ACC112 (cell line): ENCODE measurements around the gene IFT57.

ENCODE experiments used
- H2AFZ ChIP-seq: fragments of 200-600 bp; sonication (generic); one replicate; pipeline ENCODE4 v1.6.0; 2017; ENCODE audit warnings: antibody characterized with exemption, low read length; ENCODE audit not compliant: unreplicated experiment
- H3K27ac ChIP-seq: fragments of 200-600 bp; sonication (generic); 2 replicates; pipeline ENCODE4 v1.5.1; 2014; ENCODE audit warnings: low read depth, mild to moderate bottlenecking, antibody characterized with exemption, low read length, moderate library complexity
- H3K27me3 ChIP-seq: fragments of 200-600 bp; sonication (generic); 2 replicates; pipeline ENCODE4 v1.6.1; 2014; ENCODE audit warnings: mild to moderate bottlenecking, antibody characterized with exemption, low read length, moderate library complexity, mixed read lengths; ENCODE audit not compliant: insufficient read depth
- H3K36me3 ChIP-seq: fragments of 200-600 bp; sonication (generic); 2 replicates; pipeline ENCODE4 v1.6.1; 2016; ENCODE audit warnings: mild to moderate bottlenecking, antibody characterized with exemption, low read length, moderate library complexity, mixed read lengths; ENCODE audit not compliant: insufficient read depth
- H3K4me1 ChIP-seq: fragments of 200-600 bp; sonication (generic); one replicate; pipeline ENCODE4 v1.6.1; 2016; ENCODE audit warnings: low read length, mixed read lengths; ENCODE audit not compliant: insufficient read depth, unreplicated experiment, control insufficient read depth
- H3K4me3 ChIP-seq: fragments of 200-600 bp; sonication (generic); 2 replicates; pipeline ENCODE4 v1.5.1; 2014; ENCODE audit warnings: mild to moderate bottlenecking, low read depth, low read length
- H3K79me2 ChIP-seq: fragments of 200-600 bp; sonication (generic); one replicate; pipeline ENCODE4 v1.6.0; 2016; ENCODE audit warnings: low read length; ENCODE audit not compliant: control insufficient read depth, unreplicated experiment, insufficient read depth

Gene IFT57

DNA sequence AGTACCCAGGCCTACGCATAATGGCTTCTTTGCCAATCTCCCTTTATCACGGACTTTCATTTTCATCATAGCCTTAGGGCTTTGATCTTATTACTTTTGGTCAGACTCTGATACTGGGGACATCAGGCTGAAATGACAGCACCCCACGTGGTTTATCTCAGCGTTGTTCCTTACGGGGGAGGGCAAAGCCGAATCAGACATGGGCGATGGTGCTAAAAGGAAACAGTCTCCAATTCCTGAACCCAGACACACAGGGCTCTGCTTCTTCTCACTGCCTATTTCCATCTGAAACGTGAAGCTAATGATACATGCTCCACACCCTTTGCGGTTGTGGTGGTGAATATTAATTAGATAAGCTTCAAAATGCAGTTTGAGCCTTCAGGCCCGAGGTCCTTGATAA lies 72.0 kb downstream of the IFT57 start:
- Histone ChIP-seq H3K36me3 (no peaks in the 10 kb centered on the region), H3K27ac (no peak overlapping the region), H2AFZ (no peak overlapping the region), H3K79me2 (no peaks in the 10 kb centered on the region), H3K4me1 (peaks cover 16% of the 10 kb centered on the region), H3K27me3 (no peaks in the 10 kb centered on the region), H3K4me3 (no peak overlapping the region)

DNA sequence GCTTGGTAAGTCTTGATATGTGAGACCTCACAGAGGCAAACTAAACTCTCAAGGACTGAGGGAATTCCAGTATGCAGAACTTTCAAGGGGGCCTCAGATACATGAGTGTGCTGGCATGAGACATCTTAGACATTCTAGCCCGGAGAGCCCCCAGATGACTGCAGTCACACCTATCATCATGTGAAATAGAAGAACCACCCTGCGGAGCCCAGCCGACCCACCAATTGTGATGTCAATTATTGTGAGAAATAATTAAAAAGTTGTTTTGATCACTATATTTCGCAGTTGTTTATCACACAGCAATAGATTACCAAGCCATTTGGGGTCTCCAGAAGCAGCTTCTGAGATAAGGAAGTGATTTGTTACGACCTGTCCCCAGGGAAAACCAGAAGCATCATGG lies 76.1 kb downstream of the IFT57 start:
- no peak overlapping the region for H3K27ac ChIP-seq
- H3K4me3 ChIP-seq, result no peak overlapping the region
- H3K27me3 ChIP-seq, result no peaks in the 10 kb centered on the region
- no peaks in the 10 kb centered on the region for H3K4me1 ChIP-seq
- no peaks in the 10 kb centered on the region for H3K79me2 ChIP-seq
- no peak overlapping the region for H2AFZ ChIP-seq
- no peaks in the 10 kb centered on the region for H3K36me3 ChIP-seq

DNA sequence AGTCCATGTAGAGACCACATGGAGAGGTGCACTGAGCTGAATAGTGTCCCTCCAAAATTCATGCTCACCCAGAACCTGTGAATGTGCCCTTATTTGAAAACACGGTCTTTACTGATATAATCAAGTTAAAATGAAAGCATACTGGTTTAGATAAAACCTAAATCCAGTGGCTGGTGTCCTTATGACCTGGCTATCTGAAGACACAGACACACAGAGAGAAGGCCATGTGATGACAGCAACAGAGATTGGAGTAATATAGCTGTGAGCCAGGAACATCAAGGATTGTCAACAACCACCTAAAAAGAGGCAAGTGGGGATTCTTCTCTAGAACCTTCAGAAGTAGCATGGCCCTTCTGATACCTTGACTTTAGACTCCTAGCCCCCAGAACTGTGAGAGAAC lies 76.6 kb downstream of the IFT57 start:
- no peaks in the 10 kb centered on the region for H3K4me1 ChIP-seq
- H3K36me3 ChIP-seq, result no peaks in the 10 kb centered on the region
- H2AFZ ChIP-seq, result no peak overlapping the region

DNA sequence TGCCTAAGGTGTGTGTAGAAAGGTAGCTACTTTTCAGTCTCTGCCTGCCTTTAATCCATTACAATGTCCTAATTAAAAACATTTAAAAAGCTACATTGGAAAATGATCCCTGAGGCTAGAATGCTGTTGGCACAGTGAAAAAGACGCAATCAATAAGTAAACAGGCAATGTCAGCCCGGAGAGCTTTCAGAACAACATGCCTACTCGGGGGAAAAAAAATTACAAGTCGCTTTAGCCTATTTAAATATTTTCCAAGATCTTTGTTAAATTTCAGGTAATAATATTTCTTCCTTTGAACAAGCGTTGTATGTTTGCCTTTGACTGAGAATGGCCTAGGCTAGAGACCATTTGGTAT lies 84.8 kb downstream of the IFT57 start:
- Histone ChIP-seq H3K4me1 (peaks cover 21% of the 10 kb centered on the region), H3K36me3 (no peaks in the 10 kb centered on the region), H3K27me3 (no peaks in the 10 kb centered on the region), H3K4me3 (no peak overlapping the region), H3K79me2 (no peaks in the 10 kb centered on the region), H2AFZ (no peak overlapping the region), H3K27ac (no peak overlapping the region)

More for the DNA sequence above, 76.6 kb downstream of the IFT57 start:
- H3K27me3 ChIP-seq, result no peaks in the 10 kb centered on the region
- H3K4me3 ChIP-seq, result no peak overlapping the region
- no peaks in the 10 kb centered on the region for H3K79me2 ChIP-seq
- no peak overlapping the region for H3K27ac ChIP-seq

DNA sequence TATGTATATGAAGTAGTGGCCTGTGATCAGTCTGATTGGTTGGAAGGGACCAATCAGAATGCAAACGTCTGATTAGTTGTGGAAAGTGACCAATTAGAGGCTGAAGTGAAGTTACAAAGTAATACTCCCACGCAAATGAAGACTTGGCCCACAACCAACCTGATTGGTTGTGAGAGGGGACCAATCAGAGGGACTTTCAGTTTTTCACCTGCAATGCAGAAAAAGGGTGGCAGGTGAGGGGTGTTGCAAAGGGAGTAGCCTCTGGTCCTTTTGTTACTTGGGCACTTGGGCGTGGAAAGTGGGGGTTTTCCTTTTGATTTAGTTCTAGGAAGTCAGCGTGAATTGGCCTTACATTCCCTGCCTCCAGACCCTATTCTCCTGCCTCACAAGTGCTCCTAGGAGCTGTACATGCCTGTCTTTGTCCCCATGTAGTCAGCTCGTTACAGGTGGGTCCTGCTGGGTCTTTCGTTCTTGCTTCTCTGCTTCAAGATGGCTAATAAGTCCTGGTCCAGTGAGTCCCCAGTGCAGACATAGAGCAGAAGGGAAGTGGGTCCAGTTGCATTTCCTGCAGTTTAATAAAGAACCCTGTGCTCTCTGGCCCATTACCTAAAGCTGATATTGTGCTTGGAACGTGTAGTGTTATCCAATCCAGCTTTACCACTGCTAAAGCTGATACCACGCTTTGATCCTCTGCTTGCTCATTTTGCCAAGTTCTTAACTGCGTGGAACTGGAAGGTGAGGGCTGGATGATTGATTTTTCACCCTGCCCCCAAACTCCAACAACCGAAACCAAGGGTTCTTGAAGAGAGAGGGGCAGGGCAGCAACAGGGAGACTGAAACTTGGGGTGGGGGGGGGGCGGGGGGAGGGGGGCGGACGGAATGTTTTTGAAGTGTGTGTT lies 85.4 kb downstream of the IFT57 start:
- Histone ChIP-seq H3K27me3 (no peaks in the 10 kb centered on the region), H3K36me3 (no peaks in the 10 kb centered on the region), H3K4me3 (no peak overlapping the region), H3K79me2 (no peaks in the 10 kb centered on the region), H2AFZ (no peak overlapping the region), H3K4me1 (peaks cover 28% of the 10 kb centered on the region), H3K27ac (no peak overlapping the region)

DNA sequence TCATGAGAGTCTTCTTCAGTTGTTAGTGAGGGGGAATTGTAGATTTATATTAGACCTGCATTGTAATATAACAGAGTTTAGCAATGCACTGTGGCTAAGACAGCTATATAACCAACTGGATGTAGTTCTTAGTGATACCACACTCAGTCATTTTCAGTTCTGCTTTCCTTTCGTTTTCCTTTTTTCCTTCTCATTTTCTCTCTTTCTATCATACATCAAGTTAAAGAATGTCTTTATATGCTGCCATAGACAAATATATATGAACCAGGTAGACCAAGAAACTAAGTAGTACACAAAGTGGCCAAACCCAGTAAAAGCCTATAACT lies 87.7 kb downstream of the IFT57 start:
- Histone ChIP-seq H2AFZ (peak overlapping the region; percentile 46), H3K4me1 (peaks cover 46% of the 10 kb centered on the region), H3K4me3 (peak overlapping the region; percentile 59), H3K27ac (no peak overlapping the region), H3K79me2 (no peaks in the 10 kb centered on the region), H3K27me3 (no peaks in the 10 kb centered on the region), H3K36me3 (no peaks in the 10 kb centered on the region)

DNA sequence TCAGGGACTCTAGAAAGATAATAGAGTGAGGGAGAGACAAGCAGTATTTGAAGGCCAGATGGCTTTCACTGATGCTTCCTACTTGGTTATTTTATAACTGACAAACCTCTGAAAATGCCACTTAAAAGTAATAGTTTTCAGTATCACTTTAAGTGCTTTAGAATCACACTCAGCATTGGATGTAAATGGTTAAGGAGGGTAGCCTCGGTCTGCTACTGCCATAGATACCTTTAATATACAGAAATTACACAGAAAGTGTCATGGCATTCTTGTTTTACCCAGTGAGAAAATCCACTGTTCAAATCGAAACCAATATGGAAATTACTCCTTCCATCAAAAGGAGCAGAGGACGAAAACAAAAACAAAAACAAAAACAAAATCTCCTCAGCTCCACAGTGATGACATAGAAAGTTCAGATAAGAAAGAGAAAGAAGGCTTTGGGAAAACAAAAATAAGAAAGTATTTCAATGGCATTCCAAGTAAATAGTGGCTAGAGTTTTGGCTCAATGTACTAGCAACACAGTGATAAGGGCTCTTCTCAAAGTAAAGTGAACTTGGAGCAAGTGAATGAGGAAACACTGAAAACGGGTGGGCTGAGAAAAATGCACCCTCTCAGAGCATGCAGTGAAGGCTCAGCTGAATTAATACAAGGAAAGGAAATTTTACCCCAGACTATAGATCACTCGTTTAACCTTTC lies 88.2 kb downstream of the IFT57 start:
- peaks cover 46% of the 10 kb centered on the region for H3K4me1 ChIP-seq
- H3K27me3 ChIP-seq, result no peaks in the 10 kb centered on the region
- peak overlapping the region; percentile 88; the same call in 1 of the 2 replicates for H3K27ac ChIP-seq
- H3K4me3 ChIP-seq, result peak overlapping the region; percentile 59
- no peaks in the 10 kb centered on the region for H3K79me2 ChIP-seq
- H2AFZ ChIP-seq, result peak overlapping the region; percentile 46
- H3K36me3 ChIP-seq, result no peaks in the 10 kb centered on the region

DNA sequence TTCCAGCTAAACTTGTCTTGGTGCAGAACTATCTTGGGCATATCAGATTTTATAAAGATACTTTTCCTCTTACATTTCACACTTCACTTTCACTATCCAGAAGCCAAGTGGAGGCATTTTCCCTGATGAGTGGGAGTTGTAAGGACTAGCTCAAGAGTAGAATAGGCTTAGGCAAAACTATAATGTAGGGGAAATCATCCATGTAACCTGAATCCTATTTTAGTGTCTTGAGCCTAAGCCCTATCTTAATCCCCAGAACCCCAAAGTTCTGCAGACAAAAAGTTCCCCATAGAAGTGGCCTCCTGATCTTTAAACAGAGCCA lies 89.2 kb downstream of the IFT57 start:
- peak overlapping the region; percentile 80 for H2AFZ ChIP-seq
- H3K27ac ChIP-seq, result peak overlapping the region; percentile 88
- no peaks in the 10 kb centered on the region for H3K27me3 ChIP-seq
- H3K4me3 ChIP-seq, result peak overlapping the region; percentile 56
- H3K79me2 ChIP-seq, result no peaks in the 10 kb centered on the region
- no peaks in the 10 kb centered on the region for H3K36me3 ChIP-seq
- H3K4me1 ChIP-seq, result peaks cover 46% of the 10 kb centered on the region

DNA sequence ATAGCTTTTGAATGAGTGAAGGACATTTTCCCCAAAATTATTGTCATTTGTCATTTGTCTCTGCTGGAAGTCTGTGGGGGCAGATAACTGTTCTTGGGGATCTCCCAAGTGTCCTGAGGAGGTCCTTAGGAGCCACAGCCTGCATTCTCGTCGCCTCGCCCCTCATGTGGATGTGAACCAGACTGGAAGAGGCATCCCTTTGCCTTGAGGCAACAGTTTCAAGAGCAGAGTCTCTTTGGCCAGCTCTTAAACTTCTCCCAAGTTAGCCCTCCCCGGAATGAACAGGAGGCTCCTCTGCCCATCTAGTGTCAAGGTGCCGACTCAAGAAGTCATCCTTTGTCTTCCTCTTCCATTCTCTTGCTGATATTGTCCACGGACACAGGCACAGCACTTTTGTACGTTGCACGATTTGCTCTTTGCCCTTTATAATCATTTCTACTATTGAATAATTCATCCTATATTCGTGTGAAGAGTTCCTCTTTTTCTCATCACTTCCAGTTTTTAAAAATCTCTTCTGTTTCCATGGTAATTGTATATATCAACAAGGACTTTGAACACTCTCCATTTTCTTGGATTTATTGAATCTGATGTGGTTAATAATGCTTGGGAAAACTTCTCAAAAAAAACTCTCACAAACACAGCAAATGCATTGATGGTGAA lies 90.6 kb downstream of the IFT57 start:
- peak overlapping the region; percentile 33; the same call in 1 of the 2 replicates for H3K4me3 ChIP-seq
- no peaks in the 10 kb centered on the region for H3K79me2 ChIP-seq
- peak overlapping the region; percentile 80 for H2AFZ ChIP-seq
- no peaks in the 10 kb centered on the region for H3K36me3 ChIP-seq
- peaks cover 46% of the 10 kb centered on the region for H3K4me1 ChIP-seq
- no peaks in the 10 kb centered on the region for H3K27me3 ChIP-seq
- H3K27ac ChIP-seq, result peak overlapping the region; percentile 88

DNA sequence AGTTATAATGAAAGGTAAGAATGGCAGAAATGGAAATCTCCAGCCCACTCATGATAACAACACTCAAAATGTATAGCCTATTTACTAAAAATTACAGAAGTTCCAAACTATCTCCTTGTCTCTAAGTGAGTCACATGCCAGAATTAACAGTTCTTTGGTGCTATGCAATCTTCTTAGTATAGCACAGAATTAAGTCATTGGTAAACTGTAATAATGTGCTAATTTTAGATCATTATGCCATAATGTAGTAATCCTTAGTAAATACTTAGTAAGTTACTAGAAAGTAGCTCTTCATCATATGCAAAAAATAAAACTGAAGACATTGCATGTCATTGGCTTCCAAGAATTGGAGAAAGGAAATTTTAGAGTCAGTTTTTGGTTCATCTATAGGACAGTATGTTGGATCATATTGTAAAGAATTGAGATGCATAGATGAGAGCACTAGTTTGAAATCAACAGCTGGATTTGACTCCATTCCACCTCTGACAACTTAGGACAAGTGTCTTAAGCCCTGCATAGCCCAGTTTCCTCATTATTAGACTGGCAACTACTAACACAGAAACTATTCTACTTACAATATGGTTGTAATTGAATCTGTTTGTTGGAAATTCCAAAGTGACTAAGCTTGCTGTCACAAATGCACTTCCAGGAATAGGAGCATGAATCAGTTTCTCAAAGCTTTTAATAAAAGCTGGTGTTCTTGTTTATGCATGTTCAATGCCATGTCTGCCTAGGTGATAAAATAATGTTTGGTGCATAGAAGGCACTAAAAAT lies 91.3 kb downstream of the IFT57 start:
- H3K27me3 ChIP-seq, result no peaks in the 10 kb centered on the region
- no peaks in the 10 kb centered on the region for H3K36me3 ChIP-seq
- peak overlapping the region; percentile 88 for H3K27ac ChIP-seq
- peaks cover 46% of the 10 kb centered on the region for H3K4me1 ChIP-seq
- no peak overlapping the region for H2AFZ ChIP-seq
- peak overlapping the region; percentile 33; the same call in 1 of the 2 replicates for H3K4me3 ChIP-seq
- no peaks in the 10 kb centered on the region for H3K79me2 ChIP-seq
